Hindlimb muscle (tissue), 1 donor: Measurements from ENCODE around the gene LRRC75A. TPM values are rescaled to one million over a fixed set of nuclear protein-coding genes. Genes with fewer than 3 reads are reported as not detected.
"Not testable (repeated sequence)": the region's sequence is repeated elsewhere in the genome, so short reads cannot be mapped to it uniquely, and the experiment has no call there.

Experiments
- DNase-seq: peaks from one replicate; pipeline ENCODE4 v3.0.0-alpha.2; 2013
- polyA plus RNA-seq: library from polyadenylated mRNA; unstranded; fragments of 120-200 nt; gene quantifications from one replicate; pipeline ENCODE4 v1.2.1, GENCODE V29; 2013; ENCODE audit not compliant: insufficient read length

The LRRC75A gene
- polyA plus RNA-seq, 1 donor = 5.8 TPM

GRCh38 chr17:16470265-16470664, 21.7 kb downstream of the LRRC75A start:
- DNase-seq = no peak

- DNase-seq = no peak
Measured at GRCh38 chr17:16468428-16468992, 23.5 kb downstream of the LRRC75A start.

- DNase-seq = no peak
Measured at GRCh38 chr17:16467886-16468285, 24.1 kb downstream of the LRRC75A start.

GRCh38 chr17:16467044-16467443, 24.9 kb downstream of the LRRC75A start:
- no peak for DNase-seq

- no peak for DNase-seq
Measured at GRCh38 chr17:16466407-16466806, 25.6 kb downstream of the LRRC75A start.

- DNase-seq = no peak
Measured at GRCh38 chr17:16465861-16466338, 26.1 kb downstream of the LRRC75A start.

GRCh38 chr17:16465052-16465312, 27.0 kb downstream of the LRRC75A start:
- DNase-seq = no peak

GRCh38 chr17:16464303-16465051, 27.5 kb downstream of the LRRC75A start:
- DNase-seq = no peak

- no peak for DNase-seq
Measured at GRCh38 chr17:16463358-16464302, 28.4 kb downstream of the LRRC75A start.

- DNase-seq = no peak
Measured at GRCh38 chr17:16462070-16462864, 29.7 kb downstream of the LRRC75A start.

GRCh38 chr17:16461606-16461866, 30.5 kb downstream of the LRRC75A start:
- DNase-seq = no peak

GRCh38 chr17:16460796-16461605, 31.0 kb downstream of the LRRC75A start:
- no peak for DNase-seq

GRCh38 chr17:16459855-16460550, 32.0 kb downstream of the LRRC75A start:
- no peak for DNase-seq

GRCh38 chr17:16459271-16459670, 32.7 kb downstream of the LRRC75A start:
- no peak for DNase-seq

- DNase-seq = no peak
Measured at GRCh38 chr17:16456742-16457316, 35.2 kb downstream of the LRRC75A start.

- DNase-seq = no peak
Measured at GRCh38 chr17:16455997-16456741, 35.8 kb downstream of the LRRC75A start.

- no peak for DNase-seq
Measured at GRCh38 chr17:16453493-16453851, 38.5 kb downstream of the LRRC75A start.

GRCh38 chr17:16452268-16452667, 39.7 kb downstream of the LRRC75A start:
- not testable (repeated sequence) for DNase-seq

- DNase-seq = no peak
Measured at GRCh38 chr17:16450028-16450427, 42.0 kb downstream of the LRRC75A start.

- no peak for DNase-seq
Measured at GRCh38 chr17:16449121-16449570, 42.8 kb downstream of the LRRC75A start.
